A549 (cell line): ENCODE measurements around the gene CNNM3. TPM values are rescaled to one million over a fixed set of nuclear protein-coding genes. Genes with fewer than 3 reads are reported as not detected.
"Not testable (repeated sequence)": the region's sequence is repeated elsewhere in the genome, so short reads cannot be mapped to it uniquely, and the experiment has no call there.

ENCODE experiments used
- ATAC-seq, 2 experiments: fragments of 200-7000 bp in 1 of 2; fragments of >200 bp in 1 of 2; cut with Nextera tagmentation in 1 of 2; cut with Tn5 transposase in 1 of 2; 3 replicates each; pipeline versions ENCODE4 v1.8.0 to v1.9.1; 2018 to 2020; ENCODE audit warnings: mild to moderate bottlenecking in 1 of 2, moderate library complexity in 1 of 2
- CTCF ChIA-PET: fragments of 300-600 bp; sonication (Branson Sonifier 250); formaldehyde crosslinking; extraction: SDS; loops from one replicate; lab custom pipeline; 2021; ENCODE audit warnings: antibody characterized with exemption, inconsistent platforms; lab: Yijun Ruan, JAX
- POLR2A ChIA-PET: fragments of 350-600 bp; formaldehyde crosslinking; extraction: SDS; loops from one replicate; lab custom pipeline; 2021; ENCODE audit warnings: antibody characterized with exemption, inconsistent platforms; lab: Yijun Ruan, JAX
- DNase-seq, 2 experiments: peaks; one replicate each; pipeline versions ENCODE4 v3.0.0 to v3.0.0-alpha.2; 2011 to 2016; ENCODE audit warnings: low read depth in 1 of 2, low spot score in 1 of 2
- FAIRE-seq: peaks from 2 replicates; lab custom pipeline; 2011; peaks lifted over from hg19 to GRCh38; lab: Jason Lieb, UNC
- H3K27ac ChIP-seq, 2 experiments: fragments of >200 bp; sonication (Bioruptor Twin); formaldehyde crosslinking; 3 replicates each; pipeline ENCODE4 v1.5.1; 2016 to 2017
- H3K4me1 ChIP-seq: fragments of >200 bp; sonication (Bioruptor Twin); formaldehyde crosslinking; 3 replicates; pipeline ENCODE4 v1.6.1; 2016
- H3K4me2 ChIP-seq: fragments of >200 bp; sonication (Bioruptor Twin); formaldehyde crosslinking; 3 replicates; pipeline ENCODE4 v1.6.1; 2016
- H3K4me3 ChIP-seq: fragments of >200 bp; sonication (Bioruptor Twin); formaldehyde crosslinking; 3 replicates; pipeline ENCODE4 v1.5.1; 2016
- H3K9me3 ChIP-seq: fragments of >200 bp; sonication (Bioruptor Twin); formaldehyde crosslinking; 3 replicates; pipeline ENCODE4 v1.6.1; 2016
- BHLHE40 ChIP-seq: IDR thresholded peaks from 2 replicates; pipeline ENCODE4 v1.6.1; 2012; ENCODE audit warnings: low read depth, low read length, inconsistent platforms
- CTCF ChIP-seq: fragments of >200 bp; sonication (Bioruptor Twin); formaldehyde crosslinking; IDR thresholded peaks from 3 replicates; pipeline ENCODE4 v1.5.1; 2016
- EHMT2 ChIP-seq: fragments of 200-600 bp; sonication (generic); IDR thresholded peaks from 2 replicates; pipeline ENCODE4 v1.6.1; 2016; ENCODE audit warnings: antibody characterized with exemption, low read depth, mild to moderate bottlenecking, moderate library complexity
- EP300 ChIP-seq, 2 experiments: fragments of >200 bp; sonication (Bioruptor Twin); formaldehyde crosslinking; IDR thresholded peaks; 2 replicates in 1 of 2; 3 replicates in 1 of 2; pipeline ENCODE4 v1.6.1; 2016 to 2017
- ESRRA ChIP-seq: fragments of 150-350 bp; IDR thresholded peaks from 2 replicates; pipeline ENCODE4 v1.6.1; 2014; ENCODE audit warnings: mild to moderate bottlenecking, low read length, borderline replicate concordance
- FOSB ChIP-seq: fragments of 250-450 bp; sonication (Bioruptor Pico); IDR thresholded peaks from 2 replicates; pipeline ENCODE4 v1.5.0; 2020; ENCODE audit warnings: mild to moderate bottlenecking, moderate library complexity
- HDAC2 ChIP-seq: fragments of 200-600 bp; sonication (generic); IDR thresholded peaks from 2 replicates; pipeline ENCODE4 v1.6.1; 2016
- HEYL ChIP-seq: fragments of 250-450 bp; sonication (Bioruptor Pico); IDR thresholded peaks from 2 replicates; pipeline ENCODE4 v1.8.0; 2021; ENCODE audit warnings: mild to moderate bottlenecking, moderate library complexity
- HMGXB4 ChIP-seq: fragments of 250-450 bp; sonication (Bioruptor Pico); IDR thresholded peaks from 2 replicates; pipeline ENCODE4 v1.5.0; 2021; ENCODE audit warnings: mild to moderate bottlenecking, moderate library complexity, borderline replicate concordance
- HOXA7 ChIP-seq: fragments of 250-450 bp; sonication (Bioruptor Pico); IDR thresholded peaks from 2 replicates; pipeline ENCODE4 v1.5.0; 2020; ENCODE audit warnings: mild to moderate bottlenecking, moderate library complexity
- HOXB5 ChIP-seq: fragments of 250-450 bp; sonication (Bioruptor Pico); IDR thresholded peaks from 2 replicates; pipeline ENCODE4 v1.5.0; 2020; ENCODE audit warnings: mild to moderate bottlenecking, moderate library complexity
- JUN ChIP-seq, 2 experiments: fragments of >200 bp; sonication (Bioruptor Twin); formaldehyde crosslinking; IDR thresholded peaks; 2 replicates in 1 of 2; 3 replicates in 1 of 2; pipeline ENCODE4 v1.6.1; 2016 to 2017
- JUNB ChIP-seq: fragments of >200 bp; sonication (Bioruptor Twin); formaldehyde crosslinking; IDR thresholded peaks from 2 replicates; pipeline ENCODE4 v1.6.1; 2016
- NFE2L2 ChIP-seq: fragments of 150-350 bp; conservative IDR thresholded peaks from 2 replicates; pipeline ENCODE4 v1.6.1; 2014; ENCODE audit warnings: low read length
- POLR2AphosphoS2 ChIP-seq: conservative IDR thresholded peaks from 2 replicates; pipeline ENCODE4 v1.6.1; 2012; ENCODE audit warnings: low read length, improper control_type of control experiment, inconsistent platforms
- RAD21 ChIP-seq, 2 experiments: fragments of >200 bp in 1 of 2; sonication (Bioruptor Twin) in 1 of 2; formaldehyde crosslinking in 1 of 2; IDR thresholded peaks in 1 of 2; conservative IDR thresholded peaks in 1 of 2; 2 replicates in 1 of 2; 3 replicates in 1 of 2; pipeline ENCODE4 v1.6.1; 2012 to 2018; ENCODE audit warnings: inconsistent platforms in 1 of 2
- RCOR1 ChIP-seq: fragments of 150-350 bp; IDR thresholded peaks from 2 replicates; pipeline ENCODE4 v1.6.1; 2014; ENCODE audit warnings: antibody characterized with exemption, low read length, low read depth
- REST ChIP-seq: fragments of 200-600 bp; sonication (generic); IDR thresholded peaks from 2 replicates; pipeline ENCODE4 v1.6.1; 2016; ENCODE audit warnings: antibody characterized with exemption, mild to moderate bottlenecking, moderate library complexity
- RNF2 ChIP-seq: fragments of 200-600 bp; sonication (generic); IDR thresholded peaks from 2 replicates; pipeline ENCODE4 v1.6.1; 2016; ENCODE audit warnings: low read depth, mild to moderate bottlenecking, antibody characterized with exemption, moderate library complexity, borderline replicate concordance
- SREBF2 ChIP-seq: fragments of 450-650 bp; IDR thresholded peaks from 2 replicates; pipeline ENCODE4 v1.6.1; 2014; ENCODE audit warnings: mild to moderate bottlenecking, moderate library complexity
- TFCP2L1 ChIP-seq: fragments of 250-450 bp; sonication (Bioruptor Pico); IDR thresholded peaks from 2 replicates; pipeline ENCODE4 v1.5.0; 2021; ENCODE audit warnings: mild to moderate bottlenecking
- TP53 ChIP-seq: fragments of 250-450 bp; sonication (Bioruptor Pico); IDR thresholded peaks from 2 replicates; pipeline ENCODE4 v1.5.0; 2021; ENCODE audit warnings: mild to moderate bottlenecking, moderate library complexity
- ZSCAN20 ChIP-seq: fragments of 250-450 bp; sonication (Bioruptor Pico); IDR thresholded peaks from 2 replicates; pipeline ENCODE4 v1.8.0; 2022; ENCODE audit warnings: mild to moderate bottlenecking, moderate library complexity
- WGBS: methylation state at CpG from one replicate; pipeline ENCODE4 v1.1.6; 2017; ENCODE audit errors: missing lambda C conversion rate; 5-methylcytosine and 5-hydroxymethylcytosine counted together
- polyA plus RNA-seq, 4 experiments: library from polyadenylated mRNA; depleted of rRNA in 3 of 4; stranded (reverse); fragments of >200 nt; fragmentation: RNase III in 1 of 4; extraction: RNeasy Plus Mini Kit Qiagen cat#74134 plus additional on column Dnase treatment in 1 of 4; gene quantifications; 2 replicates in 3 of 4; 3 replicates in 1 of 4; pipeline ENCODE4 v1.2.3, GENCODE V29; 2011 to 2017

CNNM3 gene
- polyA plus RNA-seq, 2 of the 4 experiments (the other 2 are of a cell fraction): 11.8 to 14.1 TPM

GRCh38 chr2:96804986-96805385 is 11.1 kb upstream of the CNNM3 start (continued):
- no peak for TF ChIP-seq HMGXB4 (CRISPR knock-in tag)
- TF ChIP-seq, all 56 proteins: peak for 0

- FAIRE-seq, ATAC-seq, H3K4me1 ChIP-seq, H3K27ac ChIP-seq, H3K9me3 ChIP-seq, H3K4me2 ChIP-seq, H3K4me3 ChIP-seq, POLR2A ChIA-PET, DNase-seq: not testable (repeated sequence)
- CTCF ChIA-PET: interaction anchor here (1.3 kb wide), 1 partner anchor 38 kb away, joined by 3 read pairs; no protein-coding TSS in a partner anchor
- 92% methylated on average over 7 of the region's 20 CpGs for WGBS
Observed at GRCh38 chr2:96805946-96806345, 10.1 kb upstream of the CNNM3 start.

GRCh38 chr2:96806468-96807126 is 9.5 kb upstream of the CNNM3 start:
- no peak for ATAC-seq
- no peak overlapping the region for H3K4me2 ChIP-seq
- no peak for DNase-seq
- 87% methylated on average over 23 of the region's 23 CpGs for WGBS
- H3K9me3 ChIP-seq: no peaks in the 10 kb centered on the region
- ChIA-PET POLR2A (no interaction called here), CTCF (interaction anchor here (1.3 kb wide), 1 partner anchor 38 kb away, joined by 3 read pairs; no protein-coding TSS in a partner anchor)
- H3K27ac ChIP-seq: no peak overlapping the region
- no peak for FAIRE-seq
- H3K4me1 ChIP-seq: no peaks in the 10 kb centered on the region
- TF ChIP-seq NFE2L2: no peak
- TF ChIP-seq RCOR1: no peak
- TF ChIP-seq TFCP2L1 (CRISPR knock-in tag): no peak
- TF ChIP-seq ESRRA: no peak
- no peak for TF ChIP-seq RAD21 (conservative IDR thresholded peaks at IDR 0.05 in 1 of 2, IDR thresholded peaks at IDR 0.05 in 1 of 2)
- TF ChIP-seq HOXA7: no peak
- no peak overlapping the region for H3K4me3 ChIP-seq

- ATAC-seq: no peak
- no peak for DNase-seq
- 90% methylated on average over 10 of the region's 10 CpGs for WGBS
- Histone ChIP-seq H3K27ac (no peak overlapping the region), H3K4me1 (no peaks in the 10 kb centered on the region), H3K9me3 (no peaks in the 10 kb centered on the region), H3K4me3 (no peak overlapping the region)
- POLR2A ChIA-PET: no interaction called here
- no peak for FAIRE-seq
- CTCF ChIA-PET: interaction anchor here (0.6 to 1.3 kb wide), 2 partner anchors 39 to 267 kb away, joined by 3 read pairs; no protein-coding TSS in a partner anchor
- TF ChIP-seq JUNB (no peak), RCOR1 (no peak), FOSB (no peak), SREBF2 (no peak), HEYL (CRISPR knock-in tag) (no peak), RNF2 (no peak), POLR2AphosphoS2 (no peak), EHMT2 (no peak), HOXB5 (CRISPR knock-in tag) (no peak), HDAC2 (no peak), BHLHE40 (no peak), JUN (IDR thresholded peaks at IDR 0.05) (no peak), EP300 (IDR thresholded peaks at IDR 0.05) (no peak), TP53 (CRISPR knock-in tag) (no peak), CTCF (no peak), ZSCAN20 (CRISPR knock-in tag) (no peak), REST (no peak)
- TF ChIP-seq, all 56 proteins: peak for 0
- no peak overlapping the region for H3K4me2 ChIP-seq
Observed at GRCh38 chr2:96807127-96807471, 9.0 kb upstream of the CNNM3 start.
